ENCODE measurements around the gene SMARCA2. TPM values are rescaled to one million over a fixed set of nuclear protein-coding genes. Genes with fewer than 3 reads are reported as not detected.

The SMARCA2 gene
- total RNA-seq, 1 donor from 2014 or later: 238 TPM

DNA sequence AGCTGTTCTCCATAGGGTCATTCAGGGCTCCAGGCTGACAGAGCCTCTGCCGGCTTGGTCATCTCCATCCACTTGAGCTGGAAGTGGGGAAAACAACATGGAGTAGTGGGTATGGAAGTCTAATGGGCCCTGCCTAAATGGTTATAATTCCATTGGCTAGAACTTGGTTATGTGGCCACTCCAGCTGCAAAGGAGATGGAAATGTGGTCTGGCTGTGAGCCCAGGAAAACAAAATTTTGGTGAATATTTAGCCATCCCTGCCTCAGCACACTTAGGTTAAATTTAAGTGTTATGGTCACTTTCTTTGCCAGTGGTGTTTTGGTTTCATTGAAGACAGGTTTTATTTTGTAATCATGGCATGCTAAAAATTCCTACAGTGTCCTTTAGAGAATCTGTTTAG, 112.3 kb downstream of the SMARCA2 start:
- Mint-ChIP-seq H3K27ac (no peak overlapping the region), H3K4me1 (peaks cover 28% of the 10 kb centered on the region), H3K27me3 (no peaks in the 10 kb centered on the region), H3K36me3 (ENCODE audit: low read depth) (peaks cover 89% of the 10 kb centered on the region), H3K4me3 (no peak overlapping the region), H3K9me3 (no peaks in the 10 kb centered on the region)
- no peak for DNase-seq
- TF ChIP-seq CTCF (IDR thresholded peaks at IDR 0.05): no peak
- ChIA-PET POLR2A (interaction anchor here (0.5 kb wide), 1 partner anchor 47 kb away, joined by 8 read pairs; no protein-coding TSS in a partner anchor), CTCF (no interaction called here)
- no peak for ATAC-seq (ENCODE audit: low read depth)
- intact Hi-C loops (cut with micrococcal nuclease): no loop called here

- POLR2A ChIA-PET: interaction anchor here (0.5 kb wide), 1 partner anchor 46 kb away, joined by 8 read pairs; no protein-coding TSS in a partner anchor
- H3K36me3 Mint-ChIP-seq (ENCODE audit: low read depth): peaks cover 83% of the 10 kb centered on the region
- H3K27me3 Mint-ChIP-seq: no peaks in the 10 kb centered on the region
- TF ChIP-seq CTCF (IDR thresholded peaks at IDR 0.05): no peak
- intact Hi-C loops (cut with micrococcal nuclease): no loop called here
- no peak overlapping the region for H3K4me3 Mint-ChIP-seq
- DNase-seq (no peak), ATAC-seq (ENCODE audit: low read depth) (no peak)
- H3K4me1 Mint-ChIP-seq: peaks cover 28% of the 10 kb centered on the region
- CTCF ChIA-PET: no interaction called here
- H3K27ac Mint-ChIP-seq: no peak overlapping the region
- no peaks in the 10 kb centered on the region for H3K9me3 Mint-ChIP-seq
These were observed 113.0 kb downstream of the SMARCA2 start for GRCh38 chr9:2128141-2128540.

DNA sequence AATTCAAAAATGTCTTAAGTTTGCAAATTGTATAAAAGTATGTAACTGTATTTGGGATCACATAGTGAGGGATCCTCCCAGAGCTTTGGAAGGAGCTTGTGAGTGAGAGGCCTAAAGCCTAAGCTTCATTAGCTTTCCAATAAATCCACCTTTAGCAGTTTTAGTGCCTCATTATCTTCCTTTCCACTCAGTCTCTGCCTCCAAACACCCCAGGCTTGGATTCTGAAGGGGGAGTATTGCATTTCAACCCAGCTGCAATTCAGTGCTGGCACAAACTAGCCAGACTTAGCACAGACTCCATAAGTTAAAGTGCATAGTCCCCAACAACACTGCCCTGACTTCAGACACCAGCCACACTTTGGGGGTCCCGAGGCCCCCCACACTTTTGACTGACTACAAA, 113.5 kb downstream of the SMARCA2 start:
- Mint-ChIP-seq H3K36me3 (ENCODE audit: low read depth) (peaks cover 79% of the 10 kb centered on the region), H3K9me3 (no peaks in the 10 kb centered on the region), H3K27ac (no peak overlapping the region), H3K4me3 (no peak overlapping the region), H3K27me3 (no peaks in the 10 kb centered on the region), H3K4me1 (peaks cover 28% of the 10 kb centered on the region)
- CTCF ChIA-PET: no interaction called here
- intact Hi-C loops (cut with micrococcal nuclease): no loop called here
- POLR2A ChIA-PET: no interaction called here
- DNase-seq (no peak), ATAC-seq (ENCODE audit: low read depth) (no peak)
- TF ChIP-seq CTCF (IDR thresholded peaks at IDR 0.05): no peak

DNA sequence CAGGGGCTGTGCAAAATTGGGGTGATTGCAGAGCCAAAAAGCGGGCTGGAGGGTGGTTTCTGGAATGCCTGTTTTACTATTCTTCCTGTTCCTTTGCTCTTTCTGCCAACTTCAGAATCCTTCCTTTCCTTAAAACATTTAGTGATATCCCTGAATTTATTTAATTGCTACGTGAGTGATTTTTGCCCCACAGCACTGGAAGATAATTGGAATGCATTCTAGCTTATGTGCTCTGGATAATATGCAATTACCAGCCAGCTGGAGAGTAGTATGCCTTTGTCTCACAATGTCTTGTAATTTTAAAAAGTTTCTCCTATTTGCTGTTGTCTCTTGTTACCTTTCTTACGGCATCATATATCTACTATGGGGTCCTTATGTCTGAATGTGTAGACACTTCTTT, 115.8 kb downstream of the SMARCA2 start:
- Mint-ChIP-seq H3K4me1 (peaks cover 14% of the 10 kb centered on the region), H3K4me3 (no peak overlapping the region), H3K9me3 (peaks cover 2% of the 10 kb centered on the region), H3K27ac (no peak overlapping the region), H3K36me3 (ENCODE audit: low read depth) (peaks cover 79% of the 10 kb centered on the region), H3K27me3 (no peaks in the 10 kb centered on the region)
- ATAC-seq (ENCODE audit: low read depth) (no peak), DNase-seq (no peak)
- ChIA-PET CTCF (interaction anchor here (4.2 kb wide), 1 partner anchor 50 kb away, joined by 43 read pairs; no protein-coding TSS in a partner anchor), POLR2A (no interaction called here)
- intact Hi-C loops (cut with micrococcal nuclease): loop anchor here (5.0 kb wide), 1 partner anchor 706 kb away; no protein-coding TSS in a partner anchor
- no peak for TF ChIP-seq CTCF (IDR thresholded peaks at IDR 0.05)

DNA sequence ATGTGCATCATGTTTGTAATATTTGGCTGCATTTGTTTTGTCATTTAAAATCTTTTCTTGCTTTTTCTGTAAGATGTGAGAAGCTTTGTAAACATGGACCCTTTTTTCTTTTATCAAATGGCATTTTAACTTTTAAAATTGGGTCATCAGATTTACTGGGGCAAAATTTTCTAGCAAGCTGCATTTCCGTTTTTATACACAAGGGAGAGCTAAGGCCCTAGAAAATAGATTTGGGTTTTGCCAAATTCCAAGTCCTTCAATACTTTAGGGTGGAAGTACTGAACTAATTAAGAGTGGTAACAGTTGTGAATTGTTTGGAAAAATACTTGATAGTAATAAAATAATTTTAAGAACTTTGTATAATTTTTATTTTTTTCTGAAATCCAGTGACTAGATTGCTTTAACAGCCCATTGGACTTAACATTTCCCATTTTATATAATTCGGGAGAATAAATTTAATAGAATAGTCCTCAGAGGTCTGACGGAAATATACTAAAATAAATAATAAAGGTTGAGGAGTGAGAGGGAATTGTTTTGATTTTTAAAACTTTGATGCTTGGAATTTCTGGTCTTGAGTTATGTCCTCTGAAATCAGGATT, 117.4 kb downstream of the SMARCA2 start:
- Mint-ChIP-seq H3K27ac (no peak overlapping the region), H3K27me3 (no peaks in the 10 kb centered on the region), H3K4me1 (peaks cover 3% of the 10 kb centered on the region), H3K9me3 (peaks cover 2% of the 10 kb centered on the region), H3K36me3 (ENCODE audit: low read depth) (peaks cover 77% of the 10 kb centered on the region), H3K4me3 (no peak overlapping the region)
- no peak for ATAC-seq (ENCODE audit: low read depth)
- DNase-seq: no peak
- TF ChIP-seq CTCF (IDR thresholded peaks at IDR 0.05): no peak
- CTCF ChIA-PET: interaction anchor here (0.9 to 4.2 kb wide), 7 partner anchors 13 to 597 kb away, joined by 3 to 43 read pairs (median 5); no protein-coding TSS in a partner anchor
- POLR2A ChIA-PET: no interaction called here
- intact Hi-C loops (cut with micrococcal nuclease): loop anchor here (1.0 to 5.0 kb wide), 3 partner anchors 50 to 705 kb away; no protein-coding TSS in a partner anchor

Measured in activated B cell treated with CpG ODN at 0.5 μM for 24 hours (primary cell).